Progenitor cell of endocrine pancreas (in vitro differentiated cells): ENCODE results near the gene TFDP2. TPM values are rescaled to one million over a fixed set of nuclear protein-coding genes. Genes with fewer than 3 reads are reported as not detected.

Experiments used
- DNase-seq: peaks from one replicate; pipeline ENCODE4 v3.0.0; 2021; ENCODE audit warnings: low spot score; ENCODE audit not compliant: unreplicated experiment
- H3K27ac Mint-ChIP-seq: 2 replicates; pipeline ENCODE4 v1.8.0; 2021; ENCODE audit warnings: mild to moderate bottlenecking, moderate library complexity, mixed read lengths
- H3K27me3 Mint-ChIP-seq: 2 replicates; pipeline ENCODE4 v1.8.0; 2021; ENCODE audit warnings: mixed read lengths
- H3K36me3 Mint-ChIP-seq: 2 replicates; pipeline ENCODE4 v1.8.0; 2022; ENCODE audit warnings: mixed read lengths; ENCODE audit not compliant: insufficient read depth
- H3K4me1 Mint-ChIP-seq: 2 replicates; pipeline ENCODE4 v1.8.0; 2021; ENCODE audit warnings: low read depth, mixed read lengths
- H3K4me3 Mint-ChIP-seq: 2 replicates; pipeline ENCODE4 v1.8.0; 2021; ENCODE audit warnings: low read depth, mild to moderate bottlenecking, moderate library complexity, mixed read lengths
- H3K9me3 Mint-ChIP-seq: 2 replicates; pipeline ENCODE4 v1.8.0; 2021; ENCODE audit warnings: low read depth, mixed read lengths
- total RNA-seq: library from RNA; stranded (reverse); gene quantifications from 2 replicates; pipeline ENCODE4 v1.2.1, GENCODE V29; 2021
- TF ChIP-seq, protein P1 (sequence below): fragments of 200-600 bp; sonication (generic); IDR thresholded peaks from one replicate; pipeline ENCODE4 v1.5.0; 2021; ENCODE audit warnings: antibody characterized with exemption, mild to moderate bottlenecking; ENCODE audit not compliant: unreplicated experiment

Gene TFDP2
- total RNA-seq, 1 donor from 2014 or later: 94.4 TPM

DNA sequence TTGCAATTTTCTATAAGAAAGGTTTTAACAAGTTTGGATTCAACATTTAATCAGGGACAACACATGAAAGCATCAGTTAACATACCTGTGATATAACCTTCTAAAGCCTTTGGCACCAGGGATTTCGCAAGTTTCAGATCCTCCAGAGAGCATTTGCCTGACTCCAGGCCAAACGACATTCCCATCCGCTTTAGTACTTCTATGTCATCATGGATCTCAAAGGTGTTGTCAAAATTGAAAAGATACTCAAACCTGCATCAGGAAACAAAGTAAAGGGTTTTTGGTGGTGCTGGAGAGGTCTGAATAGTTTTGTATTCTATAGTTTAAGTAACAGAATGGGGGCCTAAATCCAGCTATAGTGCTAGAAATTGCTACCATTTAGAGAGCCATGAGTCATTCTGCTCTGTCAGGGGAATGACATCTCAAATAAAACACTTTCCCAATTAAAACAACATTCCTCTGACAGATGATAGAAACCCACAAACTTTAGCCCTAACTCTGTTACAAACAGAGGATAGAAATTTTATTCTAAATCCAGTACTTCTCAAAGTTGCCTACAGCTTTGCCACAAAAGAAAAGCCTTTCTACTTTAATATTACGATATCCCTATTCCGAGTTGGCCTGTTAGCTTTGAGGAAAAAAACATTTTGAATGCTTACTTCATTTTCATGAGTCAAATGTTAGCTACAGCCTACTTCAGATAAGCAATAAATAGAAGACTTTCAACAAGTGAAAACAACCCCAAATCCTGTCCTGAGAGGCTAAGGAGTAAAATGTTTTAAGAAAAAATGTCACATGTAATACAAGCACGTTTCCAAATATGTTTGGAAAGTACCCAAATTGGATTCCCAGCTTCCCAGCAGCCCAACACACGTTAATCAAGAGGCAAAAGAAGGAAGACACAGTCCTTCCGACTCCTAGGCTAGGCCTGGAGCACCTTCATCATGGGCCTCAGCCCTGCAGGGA, 189.5 kb downstream of the TFDP2 start:
- no peak for DNase-seq
- Mint-ChIP-seq H3K4me3 (no peak overlapping the region), H3K27me3 (no peaks in the 10 kb centered on the region), H3K9me3 (no peaks in the 10 kb centered on the region), H3K4me1 (no peaks in the 10 kb centered on the region), H3K27ac (no peak overlapping the region), H3K36me3 (peaks cover 20% of the 10 kb centered on the region)
- TF ChIP-seq, protein P1, sequence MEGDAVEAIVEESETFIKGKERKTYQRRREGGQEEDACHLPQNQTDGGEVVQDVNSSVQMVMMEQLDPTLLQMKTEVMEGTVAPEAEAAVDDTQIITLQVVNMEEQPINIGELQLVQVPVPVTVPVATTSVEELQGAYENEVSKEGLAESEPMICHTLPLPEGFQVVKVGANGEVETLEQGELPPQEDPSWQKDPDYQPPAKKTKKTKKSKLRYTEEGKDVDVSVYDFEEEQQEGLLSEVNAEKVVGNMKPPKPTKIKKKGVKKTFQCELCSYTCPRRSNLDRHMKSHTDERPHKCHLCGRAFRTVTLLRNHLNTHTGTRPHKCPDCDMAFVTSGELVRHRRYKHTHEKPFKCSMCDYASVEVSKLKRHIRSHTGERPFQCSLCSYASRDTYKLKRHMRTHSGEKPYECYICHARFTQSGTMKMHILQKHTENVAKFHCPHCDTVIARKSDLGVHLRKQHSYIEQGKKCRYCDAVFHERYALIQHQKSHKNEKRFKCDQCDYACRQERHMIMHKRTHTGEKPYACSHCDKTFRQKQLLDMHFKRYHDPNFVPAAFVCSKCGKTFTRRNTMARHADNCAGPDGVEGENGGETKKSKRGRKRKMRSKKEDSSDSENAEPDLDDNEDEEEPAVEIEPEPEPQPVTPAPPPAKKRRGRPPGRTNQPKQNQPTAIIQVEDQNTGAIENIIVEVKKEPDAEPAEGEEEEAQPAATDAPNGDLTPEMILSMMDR: no peak

DNA sequence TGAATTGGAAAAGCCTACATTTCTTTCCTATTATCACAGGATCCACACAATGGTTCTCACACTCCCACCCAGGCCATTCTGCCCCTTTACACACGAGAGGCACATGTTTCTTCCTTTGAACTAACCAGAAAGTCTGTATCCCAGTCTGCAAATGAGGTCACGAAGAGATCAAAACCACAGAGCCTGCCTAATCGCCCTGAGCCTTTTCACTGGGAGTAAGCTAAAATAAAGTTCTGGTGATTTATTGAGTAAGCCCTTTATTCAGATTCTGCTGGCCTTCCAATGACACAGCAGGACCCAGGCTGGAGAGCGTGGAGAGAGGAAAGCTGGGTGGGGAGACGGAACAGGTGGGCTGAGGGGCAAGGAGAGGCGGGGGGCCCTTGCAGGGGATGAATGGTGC, 194.2 kb downstream of the TFDP2 start:
- Mint-ChIP-seq H3K9me3 (no peaks in the 10 kb centered on the region), H3K27me3 (no peaks in the 10 kb centered on the region), H3K36me3 (peaks cover 22% of the 10 kb centered on the region), H3K4me1 (peaks cover 1% of the 10 kb centered on the region), H3K27ac (peak overlapping the region; percentile 52), H3K4me3 (no peak overlapping the region)
- no peak for DNase-seq
- TF ChIP-seq, protein P1: no peak

DNA sequence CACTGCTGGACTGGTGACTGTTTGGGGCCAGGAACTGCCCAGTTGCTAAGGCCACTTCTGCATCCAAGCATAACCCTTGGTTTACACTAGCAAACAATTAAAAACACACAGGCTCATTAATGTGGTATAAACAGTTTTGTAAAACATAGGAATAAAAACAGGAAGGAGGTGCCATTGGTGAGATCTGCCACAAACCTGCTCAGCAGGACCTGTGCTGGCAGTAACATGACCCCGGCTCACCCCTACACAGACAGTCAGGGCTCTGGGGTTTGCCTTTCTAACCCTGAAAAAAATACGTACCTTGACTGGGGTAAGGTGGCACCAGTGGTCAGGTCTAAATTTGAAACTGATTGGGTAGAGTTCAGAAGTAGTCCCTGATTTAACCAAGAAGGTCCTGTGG, 196.7 kb downstream of the TFDP2 start:
- Mint-ChIP-seq H3K9me3 (no peaks in the 10 kb centered on the region), H3K4me3 (no peak overlapping the region), H3K4me1 (peaks cover 1% of the 10 kb centered on the region), H3K36me3 (peaks cover 17% of the 10 kb centered on the region), H3K27me3 (no peaks in the 10 kb centered on the region), H3K27ac (no peak overlapping the region)
- no peak for DNase-seq
- TF ChIP-seq, protein P1: no peak

DNA sequence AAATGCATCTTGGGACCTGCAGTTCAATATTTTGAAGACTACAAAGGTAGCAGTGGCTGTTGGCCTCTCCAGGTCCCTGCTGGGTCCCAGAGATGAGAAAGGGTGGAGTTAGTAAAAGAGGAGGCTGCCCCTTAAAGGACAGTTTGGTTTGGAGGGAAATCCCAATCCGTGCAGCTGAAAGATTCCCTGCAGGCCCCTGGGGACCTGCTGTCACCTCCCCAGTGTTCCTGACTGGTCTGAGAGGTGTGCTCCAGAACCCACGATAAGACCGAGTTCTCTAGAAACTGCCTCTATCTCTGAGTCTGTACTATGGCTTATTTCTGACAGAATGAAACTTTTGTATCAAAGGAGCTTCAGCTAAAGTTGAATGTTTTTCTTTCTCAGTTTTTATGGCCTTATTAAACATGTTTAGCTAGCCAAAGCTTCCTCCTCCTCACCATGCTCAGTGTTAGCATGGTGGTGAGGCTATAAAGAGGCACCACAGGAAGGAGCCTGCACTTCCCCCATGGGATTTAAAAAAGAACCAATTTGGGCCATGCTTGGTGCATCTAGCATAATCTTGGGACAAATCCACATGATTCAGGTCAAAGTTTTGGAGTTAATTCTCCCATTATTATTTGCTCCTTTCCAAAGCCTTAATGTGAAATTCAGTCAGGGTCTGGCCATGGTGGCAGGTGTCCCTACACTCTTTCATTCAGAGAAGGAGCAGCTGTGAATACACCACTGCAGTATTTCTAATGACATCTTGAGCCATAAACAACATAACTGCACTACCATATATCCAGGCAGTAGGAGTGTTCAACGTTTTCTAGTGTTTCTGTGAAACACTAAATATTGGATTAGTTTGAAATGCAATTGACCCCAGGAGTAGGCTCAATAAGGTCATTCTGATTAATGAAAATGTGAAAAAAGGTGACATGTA, 198.5 kb downstream of the TFDP2 start:
- peaks cover 1% of the 10 kb centered on the region for H3K4me1 Mint-ChIP-seq
- DNase-seq: no peak
- no peak overlapping the region for H3K4me3 Mint-ChIP-seq
- no peaks in the 10 kb centered on the region for H3K9me3 Mint-ChIP-seq
- TF ChIP-seq, protein P1: no peak
- peaks cover 14% of the 10 kb centered on the region for H3K36me3 Mint-ChIP-seq
- no peaks in the 10 kb centered on the region for H3K27me3 Mint-ChIP-seq
- no peak overlapping the region for H3K27ac Mint-ChIP-seq

DNA sequence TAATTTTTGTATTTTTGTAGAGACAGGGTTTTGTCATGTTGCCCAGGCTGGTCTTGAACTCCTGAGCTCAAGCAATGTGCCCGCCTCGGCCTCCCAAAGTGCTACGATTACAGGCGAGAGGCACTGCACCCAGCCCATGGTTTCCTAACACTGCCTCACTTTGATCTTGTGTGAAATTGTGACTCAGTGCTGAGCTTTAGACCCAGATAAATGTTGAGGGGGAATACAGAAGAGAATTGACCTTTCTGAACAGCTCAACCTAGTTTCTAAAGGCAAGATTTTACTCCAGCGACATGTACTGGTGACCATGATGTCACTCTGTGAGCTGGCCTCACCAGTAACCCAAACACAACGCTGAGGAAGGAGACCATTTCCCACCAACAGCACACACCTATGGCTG, 199.4 kb downstream of the TFDP2 start:
- Mint-ChIP-seq H3K27me3 (no peaks in the 10 kb centered on the region), H3K4me1 (peaks cover 1% of the 10 kb centered on the region), H3K27ac (no peak overlapping the region), H3K9me3 (no peaks in the 10 kb centered on the region), H3K36me3 (peaks cover 14% of the 10 kb centered on the region), H3K4me3 (no peak overlapping the region)
- TF ChIP-seq, protein P1: no peak
- no peak for DNase-seq
